Measurements from ENCODE around the gene PLD5. TPM values are rescaled to one million over a fixed set of nuclear protein-coding genes. Genes with fewer than 3 reads are reported as not detected.

Gene PLD5
- total RNA-seq, 1 donor, result not detected

GRCh38 chr1:242133351-242133750, 391.1 kb downstream of the PLD5 start:
- no peak overlapping the region for H2AFZ ChIP-seq (ENCODE audit: low read length)
- no peaks in the 10 kb centered on the region for H3K9me3 ChIP-seq (ENCODE audit: low read depth, low read length)
- no peak overlapping the region for H3K27ac ChIP-seq (ENCODE audit: low read depth, low read length)
- no peaks in the 10 kb centered on the region for H3K27me3 ChIP-seq (ENCODE audit: insufficient read depth, low read length)
- H3K79me2 ChIP-seq (ENCODE audit: insufficient read depth, low read length), result no peaks in the 10 kb centered on the region
- no peak overlapping the region for H3K4me2 ChIP-seq (ENCODE audit: insufficient read depth, low read length)
- no peak overlapping the region for H3K4me3 ChIP-seq (ENCODE audit: insufficient read depth, low read length)
- no peaks in the 10 kb centered on the region for H3K36me3 ChIP-seq (ENCODE audit: insufficient read depth, low read length)
- H3K4me1 ChIP-seq (ENCODE audit: insufficient read depth, low read length), result no peaks in the 10 kb centered on the region
- TF ChIP-seq CTCF (IDR thresholded peaks at IDR 0.05; ENCODE audit: extremely low read depth, low read depth, low read length), result no peak
- DNase-seq (ENCODE audit: insufficient read length, low spot score, missing footprints), result no peak
- no peaks in the 10 kb centered on the region for H4K20me1 ChIP-seq (ENCODE audit: insufficient read depth, low read length)

DNA sequence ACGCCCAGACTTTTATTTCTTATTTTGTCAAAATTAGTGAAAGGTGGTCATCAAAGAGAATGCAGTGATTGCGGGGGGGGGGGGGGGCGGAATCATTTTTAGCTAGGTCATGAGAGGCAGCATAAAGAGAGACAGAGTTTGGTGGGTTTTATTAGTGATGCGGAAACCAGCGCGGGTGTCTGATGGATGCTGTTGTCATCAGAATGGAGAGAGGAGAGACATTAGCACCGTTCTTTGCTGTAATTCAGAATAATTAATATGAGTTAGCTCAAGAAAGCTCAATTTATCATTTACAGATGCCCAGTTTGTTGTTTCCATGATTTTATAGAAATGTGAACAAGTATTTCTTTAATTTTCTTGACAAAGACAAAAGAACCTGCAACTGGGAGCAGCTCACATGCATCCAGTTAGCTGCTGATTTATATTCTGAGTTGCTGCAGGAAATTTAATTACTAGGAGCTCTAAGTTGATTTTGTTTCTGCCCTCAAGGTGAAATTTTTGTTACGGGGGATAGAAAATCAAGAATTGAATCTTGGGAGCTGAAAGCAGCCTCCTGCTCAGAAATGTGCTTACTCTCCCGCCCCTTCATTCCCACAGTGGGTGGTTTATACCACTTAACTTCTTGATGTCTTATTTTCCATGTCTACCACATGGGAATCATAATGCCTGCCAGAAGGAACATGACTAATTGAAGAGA, 392.2 kb downstream of the PLD5 start:
- DNase-seq (ENCODE audit: insufficient read length, low spot score, missing footprints), result no peak

GRCh38 chr1:242128951-242129502, 395.5 kb downstream of the PLD5 start:
- no peaks in the 10 kb centered on the region for H3K9me3 ChIP-seq (ENCODE audit: low read depth, low read length)
- no peak overlapping the region for H3K27ac ChIP-seq (ENCODE audit: low read depth, low read length)
- DNase-seq (ENCODE audit: insufficient read length, low spot score, missing footprints), result no peak
- H3K27me3 ChIP-seq (ENCODE audit: insufficient read depth, low read length), result no peaks in the 10 kb centered on the region
- no peak overlapping the region for H2AFZ ChIP-seq (ENCODE audit: low read length)
- TF ChIP-seq CTCF (IDR thresholded peaks at IDR 0.05; ENCODE audit: extremely low read depth, low read depth, low read length), result no peak
- H3K36me3 ChIP-seq (ENCODE audit: insufficient read depth, low read length), result no peaks in the 10 kb centered on the region
- no peak overlapping the region for H3K4me3 ChIP-seq (ENCODE audit: insufficient read depth, low read length)
- no peaks in the 10 kb centered on the region for H3K79me2 ChIP-seq (ENCODE audit: insufficient read depth, low read length)
- H4K20me1 ChIP-seq (ENCODE audit: insufficient read depth, low read length), result no peaks in the 10 kb centered on the region
- H3K4me1 ChIP-seq (ENCODE audit: insufficient read depth, low read length), result no peaks in the 10 kb centered on the region
- no peak overlapping the region for H3K4me2 ChIP-seq (ENCODE audit: insufficient read depth, low read length)

More for the DNA sequence above, 392.2 kb downstream of the PLD5 start:
- H3K4me2 ChIP-seq (ENCODE audit: insufficient read depth, low read length), result no peak overlapping the region
- no peaks in the 10 kb centered on the region for H4K20me1 ChIP-seq (ENCODE audit: insufficient read depth, low read length)
- no peak for TF ChIP-seq CTCF (IDR thresholded peaks at IDR 0.05; ENCODE audit: extremely low read depth, low read depth, low read length)
- no peaks in the 10 kb centered on the region for H3K36me3 ChIP-seq (ENCODE audit: insufficient read depth, low read length)
- H3K79me2 ChIP-seq (ENCODE audit: insufficient read depth, low read length), result no peaks in the 10 kb centered on the region
- no peak overlapping the region for H2AFZ ChIP-seq (ENCODE audit: low read length)
- H3K4me1 ChIP-seq (ENCODE audit: insufficient read depth, low read length), result no peaks in the 10 kb centered on the region
- no peak overlapping the region for H3K4me3 ChIP-seq (ENCODE audit: insufficient read depth, low read length)
- H3K27me3 ChIP-seq (ENCODE audit: insufficient read depth, low read length), result no peaks in the 10 kb centered on the region
- no peak overlapping the region for H3K27ac ChIP-seq (ENCODE audit: low read depth, low read length)
- H3K9me3 ChIP-seq (ENCODE audit: low read depth, low read length), result no peaks in the 10 kb centered on the region

GRCh38 chr1:242120432-242120831, 404.1 kb downstream of the PLD5 start:
- TF ChIP-seq CTCF (IDR thresholded peaks at IDR 0.05; ENCODE audit: extremely low read depth, low read depth, low read length), result no peak
- no peak for DNase-seq (ENCODE audit: insufficient read length, low spot score, missing footprints)
- Histone ChIP-seq H3K79me2 (ENCODE audit: insufficient read depth, low read length) (no peaks in the 10 kb centered on the region), H3K27me3 (ENCODE audit: insufficient read depth, low read length) (no peaks in the 10 kb centered on the region), H3K27ac (ENCODE audit: low read depth, low read length) (no peak overlapping the region), H3K36me3 (ENCODE audit: insufficient read depth, low read length) (no peaks in the 10 kb centered on the region), H4K20me1 (ENCODE audit: insufficient read depth, low read length) (no peaks in the 10 kb centered on the region), H3K4me1 (ENCODE audit: insufficient read depth, low read length) (no peaks in the 10 kb centered on the region), H2AFZ (ENCODE audit: low read length) (no peak overlapping the region), H3K4me2 (ENCODE audit: insufficient read depth, low read length) (no peak overlapping the region), H3K4me3 (ENCODE audit: insufficient read depth, low read length) (no peak overlapping the region), H3K9me3 (ENCODE audit: low read depth, low read length) (peaks cover 3% of the 10 kb centered on the region)

Data from osteoblast (primary cell).